ENCODE measurements around the gene CTAG2.

DNA sequence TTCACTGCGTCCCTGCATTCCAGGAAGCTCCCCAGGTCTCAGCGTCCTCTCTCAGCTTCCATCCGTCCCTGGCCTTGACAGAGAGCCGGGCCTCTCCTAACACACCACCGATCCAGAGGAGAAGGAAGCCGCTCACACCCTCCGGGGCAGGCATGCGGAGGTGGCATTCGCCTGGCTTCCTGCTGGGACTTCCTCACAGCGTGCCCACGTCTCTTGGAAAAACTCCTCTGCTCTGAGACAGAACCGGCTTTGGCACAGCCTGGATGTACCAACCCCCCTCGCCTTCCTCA, 3.2 kb downstream of the CTAG2 start:
- TF ChIP-seq, protein P1, sequence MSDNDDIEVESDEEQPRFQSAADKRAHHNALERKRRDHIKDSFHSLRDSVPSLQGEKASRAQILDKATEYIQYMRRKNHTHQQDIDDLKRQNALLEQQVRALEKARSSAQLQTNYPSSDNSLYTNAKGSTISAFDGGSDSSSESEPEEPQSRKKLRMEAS (IDR thresholded peaks at IDR 0.05; ENCODE audit: insufficient read depth, insufficient read length): no peak
- TF ChIP-seq CTCF (IDR thresholded peaks at IDR 0.05; ENCODE audit: extremely low read depth in 1 of 2, insufficient read depth in 1 of 2, low read depth in 1 of 2, low read length in 2 of 2) (no peak), JUN (IDR thresholded peaks at IDR 0.05; ENCODE audit: borderline replicate concordance, insufficient read depth, insufficient read length, low read depth) (no peak), POLR2A (IDR thresholded peaks at IDR 0.05; ENCODE audit: low read depth, low read length) (no peak), POLR2AphosphoS5 (IDR thresholded peaks at IDR 0.05; ENCODE audit: insufficient read depth, low read depth, low read length) (no peak), GATA2 (IDR thresholded peaks at IDR 0.05; ENCODE audit: insufficient read depth, insufficient read length, low read depth, low read length) (no peak)
